Measurements from ENCODE around the gene HOXA10.

HOXA10 gene

DNA sequence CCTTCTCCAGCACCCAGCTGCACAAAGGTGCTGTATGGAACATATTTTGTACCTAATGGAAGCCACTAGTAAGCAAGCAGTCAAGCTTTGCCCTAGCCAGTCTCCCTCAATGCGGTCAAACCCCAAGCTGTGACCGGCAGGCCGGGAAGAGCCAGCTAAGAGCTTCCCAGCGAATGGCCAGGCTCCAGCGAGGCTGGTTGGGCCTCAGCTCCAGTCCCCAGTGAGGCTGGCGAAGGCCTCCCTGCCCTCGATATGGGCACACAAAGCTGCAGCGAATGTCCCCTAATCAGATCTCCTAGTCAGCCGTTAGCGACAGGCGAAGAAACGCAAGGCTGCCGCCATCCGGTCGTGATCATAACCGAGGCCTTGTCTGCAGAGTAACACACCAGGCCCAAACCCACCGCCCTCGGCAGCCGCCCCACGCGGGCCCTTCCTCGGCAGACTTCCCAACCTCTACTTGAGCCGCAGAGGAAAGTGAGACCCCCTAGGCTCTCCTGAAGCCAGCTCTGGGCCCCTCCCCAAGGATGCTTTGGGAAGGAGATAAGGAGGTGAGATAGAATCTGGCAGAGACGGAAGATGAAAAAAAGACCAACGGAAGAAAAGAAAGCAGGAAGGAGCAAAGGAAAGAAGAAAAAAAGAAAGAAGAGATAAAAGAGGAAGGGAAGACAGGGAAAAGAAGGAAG lies 5.7 kb downstream of the HOXA10 start:
- no peak overlapping the region for H3K4me3 ChIP-seq (ENCODE audit: low read depth, low read length)
- TF ChIP-seq, protein P1, sequence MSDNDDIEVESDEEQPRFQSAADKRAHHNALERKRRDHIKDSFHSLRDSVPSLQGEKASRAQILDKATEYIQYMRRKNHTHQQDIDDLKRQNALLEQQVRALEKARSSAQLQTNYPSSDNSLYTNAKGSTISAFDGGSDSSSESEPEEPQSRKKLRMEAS (IDR thresholded peaks at IDR 0.05; ENCODE audit: low read depth, low read length): no peak
- TF ChIP-seq POLR2A (IDR thresholded peaks at IDR 0.05; ENCODE audit: extremely low read depth, insufficient read length) (no peak), MYC (IDR thresholded peaks at IDR 0.05; ENCODE audit: low read depth, low read length) (no peak)
- TF ChIP-seq, protein P2, sequence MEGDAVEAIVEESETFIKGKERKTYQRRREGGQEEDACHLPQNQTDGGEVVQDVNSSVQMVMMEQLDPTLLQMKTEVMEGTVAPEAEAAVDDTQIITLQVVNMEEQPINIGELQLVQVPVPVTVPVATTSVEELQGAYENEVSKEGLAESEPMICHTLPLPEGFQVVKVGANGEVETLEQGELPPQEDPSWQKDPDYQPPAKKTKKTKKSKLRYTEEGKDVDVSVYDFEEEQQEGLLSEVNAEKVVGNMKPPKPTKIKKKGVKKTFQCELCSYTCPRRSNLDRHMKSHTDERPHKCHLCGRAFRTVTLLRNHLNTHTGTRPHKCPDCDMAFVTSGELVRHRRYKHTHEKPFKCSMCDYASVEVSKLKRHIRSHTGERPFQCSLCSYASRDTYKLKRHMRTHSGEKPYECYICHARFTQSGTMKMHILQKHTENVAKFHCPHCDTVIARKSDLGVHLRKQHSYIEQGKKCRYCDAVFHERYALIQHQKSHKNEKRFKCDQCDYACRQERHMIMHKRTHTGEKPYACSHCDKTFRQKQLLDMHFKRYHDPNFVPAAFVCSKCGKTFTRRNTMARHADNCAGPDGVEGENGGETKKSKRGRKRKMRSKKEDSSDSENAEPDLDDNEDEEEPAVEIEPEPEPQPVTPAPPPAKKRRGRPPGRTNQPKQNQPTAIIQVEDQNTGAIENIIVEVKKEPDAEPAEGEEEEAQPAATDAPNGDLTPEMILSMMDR (IDR thresholded peaks at IDR 0.05; ENCODE audit: low read depth, low read length): no peak
- no peak for DNase-seq (ENCODE audit: low read depth)

DNA sequence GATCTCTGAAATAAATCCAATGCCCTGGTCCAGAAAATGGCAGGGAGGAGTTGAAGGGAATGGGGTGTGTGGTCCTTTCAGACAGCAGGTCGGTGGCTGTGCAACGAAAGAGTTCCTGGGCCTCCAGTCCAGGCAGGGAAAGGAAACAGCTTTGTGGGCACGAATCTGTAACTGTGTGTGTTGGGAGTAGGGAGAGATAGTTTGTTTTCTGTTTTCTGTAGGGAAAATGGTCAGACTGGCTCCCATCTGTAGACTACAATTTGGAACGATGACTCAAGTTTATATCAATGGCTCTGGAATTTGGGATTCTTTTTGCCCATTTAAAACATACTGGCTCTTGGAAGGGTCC lies 6.2 kb downstream of the HOXA10 start:
- H3K4me3 ChIP-seq (ENCODE audit: low read depth, low read length): no peak overlapping the region
- TF ChIP-seq MYC (IDR thresholded peaks at IDR 0.05; ENCODE audit: low read depth, low read length): no peak
- TF ChIP-seq, protein P2 (IDR thresholded peaks at IDR 0.05; ENCODE audit: low read depth, low read length): no peak
- TF ChIP-seq, protein P1 (IDR thresholded peaks at IDR 0.05; ENCODE audit: low read depth, low read length): no peak
- TF ChIP-seq POLR2A (IDR thresholded peaks at IDR 0.05; ENCODE audit: extremely low read depth, insufficient read length): no peak
- no peak for DNase-seq (ENCODE audit: low read depth)

DNA sequence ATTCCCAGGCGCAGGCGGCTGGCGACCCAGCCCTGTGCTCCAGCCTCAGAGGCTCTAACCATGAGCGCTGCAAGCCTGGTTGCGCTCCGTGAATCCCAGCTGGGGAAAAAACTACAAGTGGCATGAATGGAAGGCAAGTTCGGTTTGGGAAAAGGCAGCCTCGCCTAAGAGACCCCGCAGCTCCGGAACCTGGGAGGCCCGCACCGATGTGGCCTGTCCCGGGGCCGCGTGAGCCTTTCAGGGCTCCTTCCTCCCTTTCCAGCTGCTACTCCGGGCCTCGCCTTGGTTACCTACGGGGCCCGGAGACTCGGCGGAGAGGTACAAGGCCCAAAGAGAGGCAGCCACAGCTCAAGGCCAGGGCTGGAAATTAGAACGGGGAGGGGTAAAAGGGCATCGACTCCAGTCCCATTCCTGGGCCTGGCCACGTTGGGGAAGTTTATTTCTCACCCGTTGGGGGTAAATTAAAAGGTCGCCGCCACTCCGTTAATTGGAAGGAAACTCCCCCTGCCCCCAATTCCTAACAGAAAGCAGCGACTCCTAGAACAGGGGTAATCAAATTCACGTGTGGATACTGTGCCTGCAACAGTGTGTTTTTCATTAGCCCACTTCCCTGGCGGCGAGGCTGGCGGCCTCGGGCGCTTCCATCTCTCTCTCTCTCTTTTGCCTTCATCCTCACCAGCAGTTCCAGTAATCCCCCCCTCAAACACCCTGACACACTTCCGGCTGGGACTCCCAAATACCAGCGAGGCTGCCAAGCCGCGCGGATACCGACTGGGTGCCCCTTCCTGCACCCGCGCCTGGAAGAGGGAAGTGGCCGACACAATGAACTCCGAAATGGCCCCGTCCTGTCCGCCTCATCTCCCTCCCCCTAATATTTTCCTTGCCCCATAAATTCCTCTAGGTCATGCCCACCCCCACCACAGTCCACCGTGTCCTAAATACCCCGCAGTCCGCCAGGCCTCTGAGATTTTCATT lies 7.3 kb downstream of the HOXA10 start:
- no peak for DNase-seq (ENCODE audit: low read depth)
- no peak overlapping the region for H3K4me3 ChIP-seq (ENCODE audit: low read depth, low read length)
- TF ChIP-seq, protein P1 (IDR thresholded peaks at IDR 0.05; ENCODE audit: low read depth, low read length): no peak
- no peak for TF ChIP-seq POLR2A (IDR thresholded peaks at IDR 0.05; ENCODE audit: extremely low read depth, insufficient read length)
- TF ChIP-seq MYC (IDR thresholded peaks at IDR 0.05; ENCODE audit: low read depth, low read length): no peak
- TF ChIP-seq, protein P2 (IDR thresholded peaks at IDR 0.05; ENCODE audit: low read depth, low read length): no peak

DNA sequence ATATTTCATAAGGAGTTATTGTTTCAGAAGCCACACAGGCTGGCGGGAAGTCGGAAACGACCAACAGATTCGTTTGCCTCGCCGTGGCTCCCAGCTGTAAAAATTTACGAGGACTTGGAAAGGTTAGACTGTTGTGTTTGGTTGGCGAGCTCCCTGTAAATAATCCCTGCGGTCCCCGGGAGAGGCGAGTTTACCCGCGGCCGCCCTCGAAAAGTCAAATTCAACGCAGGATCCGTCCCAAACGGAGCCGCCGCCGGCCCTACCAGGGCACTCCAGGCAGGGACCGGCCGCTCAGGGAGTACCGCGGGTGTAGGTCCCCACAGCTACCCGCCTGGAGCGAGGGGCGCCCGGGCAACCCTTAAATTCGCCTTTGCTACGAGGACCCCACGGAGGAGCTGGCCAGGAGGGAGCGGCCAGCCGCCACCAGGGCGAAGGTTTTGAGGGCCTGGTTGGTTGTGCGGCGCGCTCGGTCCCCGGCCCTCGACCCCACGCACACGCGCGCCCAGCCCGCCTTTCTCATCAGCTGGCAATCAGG lies 8.1 kb downstream of the HOXA10 start:
- no peak for DNase-seq (ENCODE audit: low read depth)
- H3K4me3 ChIP-seq (ENCODE audit: low read depth, low read length): no peak overlapping the region

More for the DNA sequence above, 8.1 kb downstream of the HOXA10 start:
- TF ChIP-seq MYC (IDR thresholded peaks at IDR 0.05; ENCODE audit: low read depth, low read length): no peak
- TF ChIP-seq, protein P1 (IDR thresholded peaks at IDR 0.05; ENCODE audit: low read depth, low read length): no peak
- TF ChIP-seq POLR2A (IDR thresholded peaks at IDR 0.05; ENCODE audit: extremely low read depth, insufficient read length): no peak
- TF ChIP-seq, protein P2 (IDR thresholded peaks at IDR 0.05; ENCODE audit: low read depth, low read length): no peak
